H1 (cell line): ENCODE measurements around the gene MRPS26. TPM values are rescaled to one million over a fixed set of nuclear protein-coding genes. Genes with fewer than 3 reads are reported as not detected.

Source experiments
- ASH2L ChIP-seq: fragments of 200-600, 300-600 bp; sonication (generic); IDR thresholded peaks from one replicate; pipeline ENCODE4 v1.7.1; 2017; ENCODE audit warnings: low read length
- polyA plus RNA-seq, 7 experiments: library from polyadenylated mRNA; depleted of rRNA in 3 of 7; stranded (reverse) in 5 of 7; unstranded in 2 of 7; fragments of >200 nt in 5 of 7; fragments of 200-250 nt in 2 of 7; gene quantifications; 1 replicate in 5 of 7; 2 replicates in 1 of 7; 4 replicates in 1 of 7; pipeline versions ENCODE4 v1.2.1 to v1.2.3, GENCODE V29; 2011 to 2013; ENCODE audit warnings: missing spikeins in 2 of 7, mixed read lengths in 2 of 7
- total RNA-seq: library from RNA; stranded (reverse); fragmentation: NEBNext Ultra II Directional; extraction: Animal tissue kit (Norgen Biotek cat#: 25700); gene quantifications from 2 replicates; pipeline ENCODE4 v1.2.1, GENCODE V29; 2021
- TF ChIP-seq, protein P1 (sequence below): IDR thresholded peaks from 2 replicates; pipeline ENCODE4 v1.6.1; 2012; ENCODE audit warnings: inconsistent platforms

The MRPS26 gene
- total and polyA plus RNA-seq, 2 of the 8 experiments (the other 6 are each of a cell fraction or from before 2014, with no cell fraction given): 83.6 to 103 TPM

DNA sequence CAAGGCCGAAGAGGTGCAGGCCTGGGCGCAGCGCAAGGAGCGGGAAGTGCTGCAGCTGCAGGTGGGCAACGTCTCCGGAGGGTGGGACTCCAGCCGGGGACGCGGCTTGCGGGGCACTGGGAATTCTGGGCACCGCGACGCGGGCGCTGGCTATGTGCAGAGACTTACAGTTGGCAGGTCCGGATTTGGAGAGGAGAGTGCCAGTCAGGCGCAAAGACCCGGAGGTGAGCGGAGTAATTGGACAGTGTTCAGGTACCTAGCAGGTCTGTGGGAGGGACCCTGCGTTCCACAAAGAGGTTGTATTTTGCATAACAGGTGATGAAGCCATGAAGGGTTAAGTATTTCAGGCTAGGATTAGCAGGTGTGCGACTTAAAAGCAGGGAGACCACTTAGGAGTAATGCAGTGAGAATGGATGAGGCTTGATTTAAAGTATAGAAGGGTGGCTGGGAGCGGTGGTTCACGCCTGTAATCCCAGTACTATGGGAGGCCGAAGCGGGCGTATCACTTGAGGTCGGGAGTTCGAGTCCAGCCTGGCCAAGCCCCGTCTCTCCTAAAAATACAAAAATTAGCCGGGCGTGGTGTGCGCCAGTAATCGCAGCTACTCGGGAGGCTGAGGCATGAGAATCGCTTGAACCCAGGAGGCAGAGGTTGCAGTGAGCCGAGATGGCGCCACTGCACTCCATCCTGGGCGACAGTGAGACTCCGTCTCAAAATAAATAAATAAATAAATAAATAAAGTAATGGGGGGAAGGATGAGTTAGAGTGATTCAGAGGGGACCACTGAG is 1.0 kb downstream of the MRPS26 start (continued):
- TF ChIP-seq, protein P1, sequence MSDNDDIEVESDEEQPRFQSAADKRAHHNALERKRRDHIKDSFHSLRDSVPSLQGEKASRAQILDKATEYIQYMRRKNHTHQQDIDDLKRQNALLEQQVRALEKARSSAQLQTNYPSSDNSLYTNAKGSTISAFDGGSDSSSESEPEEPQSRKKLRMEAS: 0 out of 2 replicates have a peak, but pooled peaks have one; percentile 3
- peak; percentile 6 for TF ChIP-seq ASH2L
